Measurements from ENCODE around the gene PHLPP1.

The PHLPP1 gene

GRCh38 chr18:62781893-62782292 lies 66.6 kb downstream of the PHLPP1 start:
- no peak overlapping the region for H3K4me2 ChIP-seq (ENCODE audit: low read depth, low read length, poor library complexity, severe bottlenecking)
- H3F3A ChIP-seq (ENCODE audit: insufficient read depth) = no peaks in the 10 kb centered on the region
- no peaks in the 10 kb centered on the region for H3K27me3 ChIP-seq (ENCODE audit: low read length)
- H3K27ac ChIP-seq (ENCODE audit: low read depth, low read length) = no peak overlapping the region
- H4K20me1 ChIP-seq (ENCODE audit: low read depth, low read length) = peaks cover 31% of the 10 kb centered on the region
- no peak overlapping the region for H3K9ac ChIP-seq (ENCODE audit: low read length)
- no peaks in the 10 kb centered on the region for H3K9me2 ChIP-seq (replicated peaks; ENCODE audit: insufficient read depth, low read length)
- H3K36me3 ChIP-seq (ENCODE audit: low read length) = no peaks in the 10 kb centered on the region
- no peak overlapping the region for H3K4me3 ChIP-seq (ENCODE audit: insufficient read depth, low read length, poor library complexity, severe bottlenecking)
- TF ChIP-seq, protein P1, sequence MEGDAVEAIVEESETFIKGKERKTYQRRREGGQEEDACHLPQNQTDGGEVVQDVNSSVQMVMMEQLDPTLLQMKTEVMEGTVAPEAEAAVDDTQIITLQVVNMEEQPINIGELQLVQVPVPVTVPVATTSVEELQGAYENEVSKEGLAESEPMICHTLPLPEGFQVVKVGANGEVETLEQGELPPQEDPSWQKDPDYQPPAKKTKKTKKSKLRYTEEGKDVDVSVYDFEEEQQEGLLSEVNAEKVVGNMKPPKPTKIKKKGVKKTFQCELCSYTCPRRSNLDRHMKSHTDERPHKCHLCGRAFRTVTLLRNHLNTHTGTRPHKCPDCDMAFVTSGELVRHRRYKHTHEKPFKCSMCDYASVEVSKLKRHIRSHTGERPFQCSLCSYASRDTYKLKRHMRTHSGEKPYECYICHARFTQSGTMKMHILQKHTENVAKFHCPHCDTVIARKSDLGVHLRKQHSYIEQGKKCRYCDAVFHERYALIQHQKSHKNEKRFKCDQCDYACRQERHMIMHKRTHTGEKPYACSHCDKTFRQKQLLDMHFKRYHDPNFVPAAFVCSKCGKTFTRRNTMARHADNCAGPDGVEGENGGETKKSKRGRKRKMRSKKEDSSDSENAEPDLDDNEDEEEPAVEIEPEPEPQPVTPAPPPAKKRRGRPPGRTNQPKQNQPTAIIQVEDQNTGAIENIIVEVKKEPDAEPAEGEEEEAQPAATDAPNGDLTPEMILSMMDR (IDR thresholded peaks at IDR 0.05; ENCODE audit: insufficient read depth, low read length, poor library complexity, severe bottlenecking) = no peak
- no peak for TF ChIP-seq EZH2phosphoT487 (conservative IDR thresholded peaks at IDR 0.05; ENCODE audit: low read length)
- no peaks in the 10 kb centered on the region for H3K9me3 ChIP-seq (ENCODE audit: insufficient read depth, low read length)
- H2AFZ ChIP-seq (ENCODE audit: low read depth, low read length, severe bottlenecking) = no peak overlapping the region
- peaks cover 38% of the 10 kb centered on the region; the same call in 1 of the 2 replicates for H3K79me2 ChIP-seq (ENCODE audit: insufficient read depth, low read length)

- Histone ChIP-seq H3K4me3 (ENCODE audit: insufficient read depth, low read length, poor library complexity, severe bottlenecking) (no peak overlapping the region), H4K20me1 (ENCODE audit: low read depth, low read length) (peaks cover 31% of the 10 kb centered on the region), H3K79me2 (ENCODE audit: insufficient read depth, low read length) (peaks cover 22% of the 10 kb centered on the region; the same call in 1 of the 2 replicates), H3K27ac (ENCODE audit: low read depth, low read length) (no peak overlapping the region), H3K9me3 (ENCODE audit: insufficient read depth, low read length) (no peaks in the 10 kb centered on the region), H3K9ac (ENCODE audit: low read length) (no peak overlapping the region), H3F3A (ENCODE audit: insufficient read depth) (no peaks in the 10 kb centered on the region), H3K9me2 (replicated peaks; ENCODE audit: insufficient read depth, low read length) (no peaks in the 10 kb centered on the region), H2AFZ (ENCODE audit: low read depth, low read length, severe bottlenecking) (no peak overlapping the region), H3K27me3 (ENCODE audit: low read length) (no peaks in the 10 kb centered on the region), H3K4me2 (ENCODE audit: low read depth, low read length, poor library complexity, severe bottlenecking) (no peak overlapping the region), H3K36me3 (ENCODE audit: low read length) (no peaks in the 10 kb centered on the region)
- TF ChIP-seq, protein P1 (IDR thresholded peaks at IDR 0.05; ENCODE audit: insufficient read depth, low read length, poor library complexity, severe bottlenecking) = no peak
- TF ChIP-seq EZH2phosphoT487 (conservative IDR thresholded peaks at IDR 0.05; ENCODE audit: low read length) = no peak
Observed at GRCh38 chr18:62784338-62784965, 69.1 kb downstream of the PHLPP1 start.

DNA sequence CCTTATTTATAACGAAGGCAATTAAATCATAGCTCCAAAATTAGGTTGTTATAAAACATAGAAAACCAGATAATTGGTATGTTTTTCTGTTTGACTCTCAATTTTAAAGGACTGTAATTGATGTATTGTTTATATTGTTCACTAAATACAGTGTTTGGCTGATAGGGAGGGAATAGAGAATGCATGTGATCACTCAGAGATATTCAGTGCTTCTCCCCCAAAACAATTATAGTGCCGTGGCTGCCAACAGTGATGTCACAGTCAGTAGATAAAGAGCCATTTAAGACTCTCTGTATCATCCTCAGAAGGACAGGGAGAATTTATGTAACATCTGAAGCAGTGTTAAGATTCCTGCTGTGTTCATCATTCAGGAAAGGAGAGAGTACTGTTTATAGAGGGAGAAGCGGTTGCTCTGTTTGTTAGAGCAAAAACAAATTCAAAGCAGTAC lies 69.6 kb downstream of the PHLPP1 start:
- no peak overlapping the region for H3K4me2 ChIP-seq (ENCODE audit: low read depth, low read length, poor library complexity, severe bottlenecking)

More for the DNA sequence above, 69.6 kb downstream of the PHLPP1 start:
- TF ChIP-seq, protein P1 (IDR thresholded peaks at IDR 0.05; ENCODE audit: insufficient read depth, low read length, poor library complexity, severe bottlenecking) = no peak
- no peak for TF ChIP-seq EZH2phosphoT487 (conservative IDR thresholded peaks at IDR 0.05; ENCODE audit: low read length)
- Histone ChIP-seq H3K9ac (ENCODE audit: low read length) (no peak overlapping the region), H3K9me2 (replicated peaks; ENCODE audit: insufficient read depth, low read length) (no peaks in the 10 kb centered on the region), H4K20me1 (ENCODE audit: low read depth, low read length) (peaks cover 30% of the 10 kb centered on the region), H2AFZ (ENCODE audit: low read depth, low read length, severe bottlenecking) (no peak overlapping the region), H3K9me3 (ENCODE audit: insufficient read depth, low read length) (no peaks in the 10 kb centered on the region), H3K36me3 (ENCODE audit: low read length) (no peaks in the 10 kb centered on the region), H3K4me3 (ENCODE audit: insufficient read depth, low read length, poor library complexity, severe bottlenecking) (no peak overlapping the region), H3K27me3 (ENCODE audit: low read length) (no peaks in the 10 kb centered on the region), H3F3A (ENCODE audit: insufficient read depth) (no peaks in the 10 kb centered on the region), H3K79me2 (ENCODE audit: insufficient read depth, low read length) (peaks cover 27% of the 10 kb centered on the region; the same call in 1 of the 2 replicates), H3K27ac (ENCODE audit: low read depth, low read length) (no peak overlapping the region)
